Esophagus (tissue), 2 donors: ENCODE measurements around the gene MADD. TPM values are rescaled to one million over a fixed set of nuclear protein-coding genes. Genes with fewer than 3 reads are reported as not detected.
"Not testable (repeated sequence)": the region's sequence is repeated elsewhere in the genome, so short reads cannot be mapped to it uniquely, and the experiment has no call there.

Source experiments
- H3K27ac ChIP-seq, 2 donors: one replicate each; pipeline ENCODE4 v1.5.1; 2013; ENCODE audit warnings: low read depth in 2 of 2, mild to moderate bottlenecking in 2 of 2, inconsistent platforms in 1 of 2, low read length in 1 of 2, moderate library complexity in 1 of 2
- H3K27me3 ChIP-seq, 2 donors: one replicate each; pipeline ENCODE4 v1.6.1; 2013; ENCODE audit warnings: low read length in 2 of 2, control low read depth in 1 of 2, mild to moderate bottlenecking in 1 of 2; ENCODE audit not compliant: insufficient read depth in 2 of 2, control insufficient read depth in 1 of 2
- H3K36me3 ChIP-seq, 2 donors: one replicate each; pipeline ENCODE4 v1.6.1; 2013; ENCODE audit warnings: low read length in 1 of 2; ENCODE audit not compliant: control insufficient read depth in 2 of 2, insufficient read depth in 2 of 2
- H3K4me1 ChIP-seq, 2 donors: one replicate each; pipeline ENCODE4 v1.6.1; 2013; ENCODE audit warnings: low read length in 1 of 2; ENCODE audit not compliant: control insufficient read depth in 2 of 2, insufficient read depth in 2 of 2
- H3K4me3 ChIP-seq, 2 donors: one replicate each; pipeline ENCODE4 v1.5.1; 2013; ENCODE audit warnings: low read length in 2 of 2, mild to moderate bottlenecking in 2 of 2, low read depth in 1 of 2, moderate library complexity in 1 of 2
- H3K9me3 ChIP-seq, 2 donors: one replicate each; pipeline ENCODE4 v1.6.1; 2013; ENCODE audit warnings: mild to moderate bottlenecking in 2 of 2, low read depth in 1 of 2, low read length in 1 of 2, moderate library complexity in 1 of 2; ENCODE audit not compliant: control insufficient read depth in 2 of 2, insufficient read depth in 1 of 2
- WGBS, 2 donors: extraction: QIAGEN DNeasy Blood & Tissue Kit; methylation state at CpG; one replicate each; pipeline ENCODE4 v1.1.7; 2013; 5-methylcytosine and 5-hydroxymethylcytosine counted together
- polyA plus RNA-seq, 2 donors: library from polyadenylated mRNA; stranded (reverse); fragments of 200-250 nt; gene quantifications; one replicate each; pipeline ENCODE4 v1.2.3, GENCODE V29; 2013
- donor health status: healthy with polysubstance abuse.
- donor health status: Bipolar disorder and iron deficiency.

MADD gene
- polyA plus RNA-seq, 2 donors = 8.2 to 11.0 TPM

GRCh38 chr11:47305734-47306483 lies 36.0 kb downstream of the MADD start:
- H3K27ac ChIP-seq = no peak overlapping the region
- no peak overlapping the region for H3K4me3 ChIP-seq
- WGBS, 2 donors = 66 to 76% methylated on average over 3 of the region's 3 CpGs
- H3K9me3 ChIP-seq = no peaks in the 10 kb centered on the region
- peaks cover 0 to 10% of the 10 kb centered on the region in 2 donors for H3K4me1 ChIP-seq
- H3K36me3 ChIP-seq = peaks cover 19 to 27% of the 10 kb centered on the region in 2 donors
- no peaks in the 10 kb centered on the region for H3K27me3 ChIP-seq

GRCh38 chr11:47306484-47306844 lies 36.5 kb downstream of the MADD start:
- Histone ChIP-seq H3K4me3 (no peak overlapping the region), H3K9me3 (no peaks in the 10 kb centered on the region), H3K36me3 (peaks cover 19 to 31% of the 10 kb centered on the region in 2 donors), H3K27me3 (no peaks in the 10 kb centered on the region), H3K4me1 (peaks cover 0 to 10% of the 10 kb centered on the region in 2 donors), H3K27ac (no peak overlapping the region)
- 94 to 96% methylated on average over 1 of the region's 1 CpG for WGBS, 2 donors

- peaks cover 15 to 40% of the 10 kb centered on the region in 2 donors for H3K36me3 ChIP-seq
- 86 to 93% methylated on average over 6 of the region's 6 CpGs for WGBS, 2 donors
- H3K9me3 ChIP-seq = no peaks in the 10 kb centered on the region
- H3K4me1 ChIP-seq = peaks cover 0 to 10% of the 10 kb centered on the region in 2 donors
- H3K27me3 ChIP-seq = no peaks in the 10 kb centered on the region
- no peak overlapping the region for H3K4me3 ChIP-seq
- no peak overlapping the region for H3K27ac ChIP-seq
Measured at GRCh38 chr11:47308050-47308823, 38.3 kb downstream of the MADD start.

GRCh38 chr11:47314992-47315391 lies 45.1 kb downstream of the MADD start:
- Histone ChIP-seq H3K4me1 (no peaks in the 10 kb centered on the region), H3K27me3 (no peaks in the 10 kb centered on the region), H3K27ac (no peak overlapping the region), H3K36me3 (peaks cover 0 to 15% of the 10 kb centered on the region in 2 donors), H3K9me3 (no peaks in the 10 kb centered on the region), H3K4me3 (no peak overlapping the region)
- 86 to 90% methylated on average over 5 of the region's 5 CpGs for WGBS, 2 donors

GRCh38 chr11:47316501-47316900 lies 46.6 kb downstream of the MADD start:
- not testable (repeated sequence) for H3K9me3 ChIP-seq, H3K4me1 ChIP-seq, H3K27me3 ChIP-seq, H3K4me3 ChIP-seq, H3K27ac ChIP-seq
- WGBS, 2 donors = 93 to 94% methylated on average over 8 of the region's 8 CpGs
- H3K36me3 ChIP-seq = peaks cover 0 to 11% of the 10 kb centered on the region in 2 donors

- Histone ChIP-seq H3K4me3 (no peak overlapping the region), H3K36me3 (peaks cover 0 to 4% of the 10 kb centered on the region in 2 donors), H3K27me3 (no peaks in the 10 kb centered on the region), H3K27ac (no peak overlapping the region), H3K4me1 (no peaks in the 10 kb centered on the region), H3K9me3 (no peaks in the 10 kb centered on the region)
- 83 to 85% methylated on average over 5 of the region's 5 CpGs for WGBS, 2 donors
Measured at GRCh38 chr11:47317064-47317828, 47.3 kb downstream of the MADD start.

GRCh38 chr11:47318166-47318565 lies 48.2 kb downstream of the MADD start:
- Histone ChIP-seq H3K36me3 (peaks cover 0 to 2% of the 10 kb centered on the region in 2 donors), H3K27me3 (no peaks in the 10 kb centered on the region), H3K9me3 (no peaks in the 10 kb centered on the region), H3K27ac (no peak overlapping the region), H3K4me1 (no peaks in the 10 kb centered on the region), H3K4me3 (no peak overlapping the region)
- 86 to 88% methylated on average over 2 of the region's 2 CpGs for WGBS, 2 donors

GRCh38 chr11:47324520-47324919 lies 54.6 kb downstream of the MADD start:
- Histone ChIP-seq H3K27me3 (no peaks in the 10 kb centered on the region), H3K36me3 (peaks cover 9 to 29% of the 10 kb centered on the region in 2 donors), H3K4me1 (no peaks in the 10 kb centered on the region), H3K4me3 (no peak overlapping the region), H3K27ac (no peak overlapping the region), H3K9me3 (no peaks in the 10 kb centered on the region)
- WGBS, 2 donors = 90 to 92% methylated on average over 12 of the region's 12 CpGs

GRCh38 chr11:47325271-47326041 lies 55.5 kb downstream of the MADD start:
- H3K27ac ChIP-seq = no peak overlapping the region
- no peaks in the 10 kb centered on the region for H3K4me1 ChIP-seq
- H3K9me3 ChIP-seq = no peaks in the 10 kb centered on the region
- H3K27me3 ChIP-seq = no peaks in the 10 kb centered on the region
- WGBS, 2 donors = 69 to 74% methylated on average over 15 of the region's 15 CpGs
- peaks cover 9 to 32% of the 10 kb centered on the region in 2 donors for H3K36me3 ChIP-seq
- H3K4me3 ChIP-seq = no peak overlapping the region
